HepG2 (cell line): ENCODE measurements around the gene CSKMT. TPM values are rescaled to one million over a fixed set of nuclear protein-coding genes. Genes with fewer than 3 reads are reported as not detected.

Experiments used
- ATAC-seq: fragments of 200-7000 bp; cut with Tn5 transposase; 3 replicates; pipeline ENCODE4 v1.9.1; 2020; ENCODE audit warnings: mild to moderate bottlenecking, moderate library complexity
- BruUV-seq: library from RNA; stranded (reverse); fragments of 400-500 nt; replicated peaks from 2 replicates; lab custom pipeline; 2021; lab: Mats Ljungman, UMichigan
- CTCF ChIA-PET: fragments of 300-600 bp; formaldehyde crosslinking; extraction: SDS; loops from one replicate; lab custom pipeline; 2021; ENCODE audit warnings: low total read pairs, inconsistent platforms, low intra/inter-chr PET ratio; lab: Yijun Ruan, JAX
- POLR2A ChIA-PET: fragments of 350-600 bp; sonication (Branson Sonifier 250); formaldehyde crosslinking; loops from one replicate; lab custom pipeline; 2020; ENCODE audit warnings: antibody characterized with exemption, inconsistent platforms; lab: Yijun Ruan, JAX
- DNase-seq: peaks from one replicate; pipeline ENCODE4 v3.0.0-alpha.2; 2015; ENCODE audit warnings: low spot score
- FAIRE-seq: peaks from 3 replicates; lab custom pipeline; 2011; peaks lifted over from hg19 to GRCh38; lab: Jason Lieb, UNC
- H2AFZ ChIP-seq: one replicate; pipeline ENCODE4 v1.6.1; 2011; ENCODE audit warnings: low read length, inconsistent platforms
- H3K27ac ChIP-seq: fragments of 300-600 bp; 3 replicates; pipeline ENCODE4 v1.8.0; 2011; ENCODE audit warnings: mixed run types, mild to moderate bottlenecking, mixed read lengths, low read length, inconsistent platforms; ENCODE audit not compliant: insufficient read depth; ENCODE audit errors: extremely low read length
- H3K27me3 ChIP-seq, 2 experiments: fragments of 200-600 bp in 1 of 2; 2 replicates in 1 of 2; 3 replicates in 1 of 2; pipeline versions ENCODE4 v1.6.0 to v1.8.0; 2011; ENCODE audit warnings: low read length in 2 of 2, mild to moderate bottlenecking in 2 of 2, moderate library complexity in 2 of 2, inconsistent platforms in 1 of 2; ENCODE audit not compliant: insufficient read depth in 2 of 2, control insufficient read depth in 1 of 2
- H3K36me3 ChIP-seq, 2 experiments: fragments of 200-600 bp in 1 of 2; replicated peaks in 1 of 2; 2 replicates in 1 of 2; 3 replicates in 1 of 2; pipeline versions ENCODE4 v1.5.1 to v1.8.0; 2011; ENCODE audit warnings: low read length in 2 of 2, inconsistent platforms in 1 of 2; ENCODE audit not compliant: insufficient read depth in 2 of 2, control insufficient read depth in 1 of 2
- H3K4me1 ChIP-seq: 2 replicates; pipeline ENCODE4 v1.5.1; 2012; ENCODE audit warnings: low read length, inconsistent platforms; ENCODE audit not compliant: insufficient read depth
- H3K4me2 ChIP-seq: 2 replicates; pipeline ENCODE4 v1.6.0; 2011; ENCODE audit warnings: low read depth, low read length, inconsistent platforms
- H3K4me3 ChIP-seq, 3 experiments: fragments of 200-600 bp in 1 of 3; sonication (generic), shearing (Covaris generic) in 1 of 3; replicated peaks in 1 of 3; 2 replicates each; pipeline ENCODE4 v1.5.1; 2011 to 2016; ENCODE audit warnings: low read length in 3 of 3, inconsistent platforms in 2 of 3, low read depth in 2 of 3, mild to moderate bottlenecking in 2 of 3, control low read depth in 1 of 3, mixed read lengths in 1 of 3; ENCODE audit not compliant: insufficient read depth in 1 of 3
- H3K79me2 ChIP-seq: one replicate; pipeline ENCODE4 v1.6.1; 2011; ENCODE audit warnings: low read length, inconsistent platforms; ENCODE audit not compliant: insufficient read depth
- H3K9ac ChIP-seq: 2 replicates; pipeline ENCODE4 v1.6.0; 2011; ENCODE audit warnings: mild to moderate bottlenecking, low read depth, low read length, inconsistent platforms; ENCODE audit not compliant: insufficient read depth
- H3K9me3 ChIP-seq: 2 replicates; pipeline ENCODE4 v1.5.1; 2012; ENCODE audit warnings: mild to moderate bottlenecking, low read length
- H4K20me1 ChIP-seq: 2 replicates; pipeline ENCODE4 v1.6.0; 2011; ENCODE audit warnings: inconsistent platforms, mild to moderate bottlenecking, low read length, moderate library complexity; ENCODE audit not compliant: insufficient read depth
- HOXD1 ChIP-seq: sonication (generic); formaldehyde crosslinking; IDR thresholded peaks from 2 replicates; pipeline ENCODE4 v1.5.0; 2020; ENCODE audit warnings: missing genetic modification reagents
- KLF15 ChIP-seq: sonication (generic); formaldehyde crosslinking; IDR thresholded peaks from 2 replicates; pipeline ENCODE4 v1.8.1; 2023; ENCODE audit warnings: borderline replicate concordance, mild to moderate bottlenecking, inconsistent platforms, missing genetic modification reagents, mixed read lengths
- MYC ChIP-seq: sonication (generic); formaldehyde crosslinking; IDR thresholded peaks from 2 replicates; pipeline ENCODE4 v1.9.0; 2021; ENCODE audit warnings: missing genetic modification reagents, borderline replicate concordance
- POLR2A ChIP-seq, 2 experiments: IDR thresholded peaks; 2 replicates each; pipeline ENCODE4 v1.6.1; 2011; ENCODE audit warnings: low read depth in 2 of 2, low read length in 2 of 2, mild to moderate bottlenecking in 1 of 2, moderate library complexity in 1 of 2; ENCODE audit not compliant: insufficient read depth in 1 of 2
- YY1 ChIP-seq: IDR thresholded peaks from 2 replicates; pipeline ENCODE4 v1.6.1; 2011; ENCODE audit warnings: low read length, low read depth, moderate library complexity, mild to moderate bottlenecking; ENCODE audit not compliant: insufficient read depth, insufficient replicate concordance
- ZNF646 ChIP-seq: sonication (generic); formaldehyde crosslinking; IDR thresholded peaks from 2 replicates; pipeline ENCODE4 v1.9.0; 2021; ENCODE audit warnings: mild to moderate bottlenecking, missing genetic modification reagents
- WGBS: methylation state at CpG from one replicate; pipeline ENCODE4 v1.1.6; 2017; ENCODE audit warnings: low lambda C conversion rate; 5-methylcytosine and 5-hydroxymethylcytosine counted together
- in situ Hi-C: cut with HindIII; loops from 2 replicates; pipeline ENCODE4 v1.10.0; 2017; ENCODE audit warnings: low pct_unique_long_range_greater_than_20kb; ENCODE audit not compliant: extremely low pct_ligation_motif_present
- intact Hi-C: fragments of 100-400 bp; cut with micrococcal nuclease; formaldehyde crosslinking; loops from one replicate; pipeline ENCODE4 v1.10.0; 2022; ENCODE audit not compliant: unreplicated experiment
- polyA plus RNA-seq, 8 experiments: library from polyadenylated mRNA; depleted of rRNA in 3 of 8; stranded (reverse) in 7 of 8; unstranded in 1 of 8; fragments of >200 nt; fragmentation: Illumina TruSeq in 4 of 8; extraction: Trizol in 4 of 8; gene quantifications; 2 replicates each; pipeline versions ENCODE4 v1.2.1 to v1.2.3, GENCODE V29; 2011 to 2016; ENCODE audit warnings: low read depth in 4 of 8, missing spikeins in 1 of 8, mixed read lengths in 1 of 8; ENCODE audit not compliant: insufficient read depth in 1 of 8
- total RNA-seq, 5 experiments: library from RNA; depleted of rRNA; stranded (reverse); fragments of >200 nt; fragmentation: Illumina TruSeq; extraction: Trizol; gene quantifications; 2 replicates each; pipeline ENCODE4 v1.2.3, GENCODE V29; 2016; ENCODE audit warnings: low read depth in 1 of 5
- TF ChIP-seq, protein P1 (sequence below): sonication (generic); formaldehyde crosslinking; IDR thresholded peaks from 2 replicates; pipeline ENCODE4 v1.4.0; 2020; ENCODE audit warnings: low read depth, mild to moderate bottlenecking, missing genetic modification reagents

Gene CSKMT
- total and polyA plus RNA-seq, 2 of the 13 experiments (the other 11 are each of a cell fraction or from before 2014, with no cell fraction given): 7.6 to 31.8 TPM

DNA sequence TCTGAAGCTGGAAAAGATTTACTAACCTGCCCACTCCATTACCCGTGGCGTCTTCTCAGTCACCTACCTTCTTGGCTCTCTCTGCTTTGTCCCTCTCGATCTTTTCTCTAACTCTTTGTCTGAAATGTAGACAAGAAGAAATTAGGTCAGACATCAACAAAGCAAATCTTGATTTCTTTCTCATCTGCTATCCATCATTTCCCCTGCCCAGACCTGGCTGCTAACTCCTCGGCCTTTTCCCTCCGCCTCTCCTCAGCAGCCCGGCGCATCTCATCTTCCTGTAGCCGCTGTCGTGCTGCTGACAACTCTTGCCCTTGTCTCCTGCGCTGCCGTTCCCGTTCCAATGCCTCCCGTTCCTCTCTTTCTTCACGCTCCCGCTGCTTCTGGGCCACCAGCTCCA, 12.6 kb downstream of the CSKMT start:
- Histone ChIP-seq H4K20me1 (no peaks in the 10 kb centered on the region), H3K4me1 (peaks cover 48% of the 10 kb centered on the region), H3K4me3 (peak overlapping the region; percentile 88 to 98 (median 94)), H3K27ac (peak overlapping the region; percentile 86), H3K4me2 (peak overlapping the region; percentile 98)
- POLR2A ChIA-PET: interaction anchor here (1.1 to 5.4 kb wide), 2 partner anchors 13 to 24 kb away, joined by 4 to 64 read pairs; partner anchors contain the start of genes C11orf98, CSKMT and INTS5
- 90% methylated on average over 15 of the region's 15 CpGs for WGBS
- TF ChIP-seq POLR2A (IDR thresholded peaks at IDR 0.05; ENCODE audit: insufficient read depth in 1 of 2, low read depth in 2 of 2, low read length in 2 of 2) (peak in 1 of 2 experiments; percentile 23; a peak in 1 of 4 replicates), KLF15 (CRISPR knock-in tag) (no peak), MYC (CRISPR knock-in tag) (no peak)
- TF ChIP-seq, all 625 proteins: peak for 1
- H3K79me2 ChIP-seq: peaks cover 13% of the 10 kb centered on the region
- H3K9ac ChIP-seq: peak overlapping the region; percentile 94
- intact Hi-C loops: no loop called here
- H3K9me3 ChIP-seq: no peaks in the 10 kb centered on the region
- no peak for FAIRE-seq
- no peak for DNase-seq
- CTCF ChIA-PET: no interaction called here
- no peak for ATAC-seq
- in situ Hi-C loops: no loop called here
- no peak overlapping the region for H2AFZ ChIP-seq
- H3K36me3 ChIP-seq: peaks cover 0 to 7% of the 10 kb centered on the region in 2 experiments; a peak in 1 of 5 replicates
- no peaks in the 10 kb centered on the region for H3K27me3 ChIP-seq
- no TSS peak for BruUV-seq

DNA sequence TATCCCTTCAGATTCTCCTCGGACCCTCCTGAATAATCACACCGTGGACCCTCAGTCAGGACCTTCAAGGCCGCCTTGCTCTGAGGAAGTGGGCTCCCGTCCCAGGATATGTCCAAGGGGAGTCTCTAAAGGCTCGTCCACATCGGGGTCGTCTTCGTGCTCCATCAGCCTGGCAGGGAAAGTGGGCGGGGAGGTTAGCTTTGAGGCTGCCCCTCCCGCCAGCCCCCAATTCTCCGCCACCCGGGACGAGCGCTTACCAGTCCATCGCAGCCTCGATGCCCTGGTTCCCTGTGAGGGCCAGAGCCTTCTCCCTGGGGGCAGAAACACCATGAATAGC, 13.3 kb downstream of the CSKMT start:
- in situ Hi-C loops (no loop called here), intact Hi-C loops (no loop called here)
- ATAC-seq (no peak; the same call in 2 of the 3 replicates), FAIRE-seq (no peak), DNase-seq (no peak)
- ChIA-PET POLR2A (interaction anchor here (1.1 to 3.6 kb wide), 5 partner anchors 8 to 87 kb away, joined by 3 to 54 read pairs (median 34); partner anchors contain the start of genes C11orf98, CSKMT, HNRNPUL2 and LBHD1), CTCF (no interaction called here)
- Histone ChIP-seq H3K9ac (peak overlapping the region; percentile 94), H3K36me3 (peaks cover 0 to 7% of the 10 kb centered on the region in 2 experiments; a peak in 1 of 5 replicates), H3K4me2 (peak overlapping the region; percentile 98), H3K9me3 (no peaks in the 10 kb centered on the region), H2AFZ (no peak overlapping the region), H3K79me2 (peaks cover 8% of the 10 kb centered on the region), H3K27me3 (no peaks in the 10 kb centered on the region), H3K27ac (peak overlapping the region; percentile 86), H4K20me1 (no peaks in the 10 kb centered on the region), H3K4me1 (peaks cover 42% of the 10 kb centered on the region), H3K4me3 (peak overlapping the region; percentile 88 to 98 (median 94))
- WGBS: 9% methylated on average over 10 of the region's 16 CpGs
- BruUV-seq: no TSS peak
- no peak for TF ChIP-seq YY1
- TF ChIP-seq ZNF646 (CRISPR knock-in tag): no peak
- TF ChIP-seq KLF15 (CRISPR knock-in tag): 0 out of 2 replicates have a peak, but pooled peaks have one; percentile 44
- 0 out of 2 replicates have a peak, but pooled peaks have one; percentile 20 for TF ChIP-seq HOXD1 (CRISPR knock-in tag)
- TF ChIP-seq, protein P1, sequence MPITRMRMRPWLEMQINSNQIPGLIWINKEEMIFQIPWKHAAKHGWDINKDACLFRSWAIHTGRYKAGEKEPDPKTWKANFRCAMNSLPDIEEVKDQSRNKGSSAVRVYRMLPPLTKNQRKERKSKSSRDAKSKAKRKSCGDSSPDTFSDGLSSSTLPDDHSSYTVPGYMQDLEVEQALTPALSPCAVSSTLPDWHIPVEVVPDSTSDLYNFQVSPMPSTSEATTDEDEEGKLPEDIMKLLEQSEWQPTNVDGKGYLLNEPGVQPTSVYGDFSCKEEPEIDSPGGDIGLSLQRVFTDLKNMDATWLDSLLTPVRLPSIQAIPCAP: no peak
